DMS114 treated with DMSO at 0.1 percent for 48 hours (cell line): Measurements from ENCODE around the gene TSPO.
"Not testable (repeated sequence)": the region's sequence is repeated elsewhere in the genome, so short reads cannot be mapped to it uniquely, and the experiment has no call there.

Experiments used
- DNase-seq: peaks from one replicate; lab custom pipeline; 2025; ENCODE audit not compliant: unreplicated experiment; lab: John Stamatoyannopoulos, UW

TSPO gene

DNA sequence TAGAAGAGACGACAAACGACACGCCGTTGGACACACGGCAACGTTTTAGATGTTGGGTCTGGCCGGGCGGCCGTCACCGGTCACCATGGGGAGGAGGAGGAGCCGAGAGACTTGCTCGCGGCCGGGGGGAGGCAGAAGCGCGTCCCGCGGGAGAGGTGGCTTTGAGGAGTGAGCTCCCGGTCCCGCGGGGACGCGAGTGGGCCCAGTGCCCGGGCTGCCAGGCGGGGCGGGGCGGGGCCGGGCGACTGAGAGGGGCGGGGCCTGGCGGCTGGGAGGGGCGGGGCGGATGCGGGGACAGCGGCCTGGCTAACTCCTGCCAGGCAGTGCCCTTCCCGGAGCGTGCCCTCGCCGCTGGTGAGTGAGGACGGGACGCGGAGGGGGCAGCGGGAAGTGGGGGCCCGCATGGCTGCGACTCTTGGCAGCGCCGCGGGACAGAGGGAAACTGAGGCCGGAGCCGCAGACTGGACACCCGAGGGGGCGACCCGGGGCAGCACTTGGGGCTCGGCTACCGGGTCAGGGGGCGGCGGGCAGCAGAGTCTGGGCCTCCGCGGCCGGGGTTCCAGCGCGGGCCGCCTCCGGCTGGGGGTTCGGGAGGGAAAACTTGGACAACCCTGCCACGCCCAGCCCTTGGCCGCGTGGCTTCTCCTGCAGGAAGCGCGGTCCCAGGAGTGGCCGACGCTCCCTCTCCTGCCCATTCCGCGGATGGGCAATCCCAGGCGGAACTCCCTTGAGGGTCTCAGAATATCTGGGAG is at the start of gene TSPO:
Gene TSPO, plus strand, starts transcription at position 309 of the 752 bp plus-strand sequence. CDS start 7,680 bp downstream, outside the sequence.
- DNase-seq, result peak; percentile 18

DNA sequence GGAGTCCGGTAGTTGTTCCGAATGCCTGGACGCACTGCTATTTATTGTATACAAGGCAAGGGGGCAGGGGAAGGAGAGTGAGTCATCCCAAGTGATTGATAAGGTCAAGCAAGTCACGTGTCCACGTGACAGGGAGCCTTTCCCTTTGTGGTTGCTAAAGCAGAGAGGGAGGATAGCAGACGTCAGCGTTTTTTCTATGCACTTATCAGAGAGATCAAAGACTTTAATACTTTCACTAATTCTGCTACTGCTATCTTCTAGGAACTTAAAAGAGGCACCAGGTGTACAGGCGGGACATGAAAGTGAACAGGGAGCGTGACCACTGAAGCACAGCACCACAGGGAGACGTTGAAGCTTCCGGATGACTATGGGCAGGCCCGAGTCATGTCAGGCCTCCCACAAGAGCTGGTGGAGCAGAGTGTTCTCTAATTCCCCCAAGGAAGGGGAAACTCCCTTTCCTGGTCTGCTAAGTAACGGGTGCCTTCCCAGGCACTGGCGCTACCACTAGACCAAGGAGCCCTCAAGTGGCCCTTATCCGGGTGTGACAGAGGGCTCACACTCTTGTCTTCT is 47.2 kb upstream of the TSPO start:
- not testable (repeated sequence) for DNase-seq

DNA sequence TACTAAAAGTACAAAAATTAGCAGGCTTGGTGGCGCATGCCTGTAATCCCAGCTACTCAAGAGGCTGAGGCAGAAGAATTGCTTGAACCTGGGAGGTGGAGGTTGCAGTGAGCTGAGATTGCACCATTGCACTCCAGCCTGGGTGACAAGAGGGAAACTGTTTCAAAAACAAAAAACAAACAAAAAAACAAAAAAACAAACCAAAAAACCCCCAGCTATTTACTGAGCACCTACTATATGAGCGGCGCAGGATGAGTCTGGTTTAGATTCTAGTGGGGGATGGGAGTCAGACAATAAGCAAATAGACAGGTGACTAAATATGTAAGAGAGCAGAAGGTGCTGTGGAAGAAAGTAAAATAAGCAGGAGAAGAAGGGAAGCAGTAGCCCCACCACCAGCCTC is 46.4 kb upstream of the TSPO start:
- not testable (repeated sequence) for DNase-seq

DNA sequence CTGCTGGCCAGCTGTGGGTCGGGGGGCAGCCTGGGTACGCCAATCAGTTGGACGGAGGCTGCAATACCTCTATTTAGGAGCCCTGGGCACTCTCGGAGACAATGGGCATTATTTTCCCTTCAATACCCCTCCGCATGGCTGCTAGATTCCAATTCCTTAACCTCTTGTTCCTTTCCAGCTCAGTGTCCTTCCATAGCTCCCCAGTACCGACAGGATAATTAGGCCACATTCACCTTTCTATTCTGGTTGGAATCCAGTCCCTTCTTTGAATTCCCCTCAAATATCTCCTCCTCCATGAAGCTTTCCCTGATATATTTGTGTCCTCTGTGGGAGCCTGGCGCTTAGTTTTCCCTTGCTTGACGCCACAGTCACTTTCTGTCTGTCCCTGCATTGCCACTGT is 45.1 kb upstream of the TSPO start:
- no peak for DNase-seq

DNA sequence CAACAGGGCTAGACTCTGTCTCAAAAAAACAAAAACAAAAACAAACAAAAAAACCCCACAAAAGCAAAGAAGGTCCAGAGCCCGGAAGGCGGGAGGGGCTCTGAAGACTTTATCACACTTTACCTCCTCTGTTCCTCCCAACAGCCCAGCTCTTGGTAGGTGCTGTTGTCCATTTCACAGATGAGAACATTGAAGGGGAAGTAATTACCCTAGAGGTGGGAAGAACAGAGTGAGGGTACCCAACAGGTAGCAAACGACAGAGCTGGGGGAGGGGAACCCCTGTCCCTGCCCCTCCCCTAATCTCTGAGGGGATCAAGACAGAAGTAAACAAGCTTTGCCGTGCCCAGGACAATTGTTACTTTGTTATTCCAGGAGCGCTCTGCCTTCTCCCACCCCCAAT is 41.8 kb upstream of the TSPO start:
- no peak for DNase-seq

DNA sequence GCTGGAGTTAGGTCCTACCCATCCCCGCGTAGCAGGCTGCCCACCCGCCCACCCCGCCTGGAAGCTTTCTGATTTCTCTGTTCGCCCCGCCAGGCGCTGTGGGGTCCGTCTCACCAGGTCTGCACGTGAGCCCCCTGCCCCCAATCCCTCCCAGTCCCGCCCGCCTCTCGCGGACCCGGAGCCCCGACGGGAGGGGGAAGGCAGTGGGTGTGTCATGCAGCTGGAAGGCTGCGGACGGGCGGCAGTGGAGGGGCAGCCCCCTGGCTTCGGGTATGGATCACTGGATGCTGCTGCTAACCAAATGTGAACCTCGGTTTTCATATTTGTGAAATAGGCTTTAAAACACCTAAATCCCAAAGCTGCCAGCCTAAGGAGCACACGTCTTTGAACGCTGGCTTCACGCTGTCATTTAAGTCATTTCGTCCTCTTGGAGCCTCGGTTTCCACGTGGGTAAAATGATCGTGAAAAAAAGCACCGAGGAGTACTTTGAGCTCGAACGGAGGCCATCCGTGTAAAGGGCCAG is 41.4 kb upstream of the TSPO start:
- peak; percentile 3 for DNase-seq

DNA sequence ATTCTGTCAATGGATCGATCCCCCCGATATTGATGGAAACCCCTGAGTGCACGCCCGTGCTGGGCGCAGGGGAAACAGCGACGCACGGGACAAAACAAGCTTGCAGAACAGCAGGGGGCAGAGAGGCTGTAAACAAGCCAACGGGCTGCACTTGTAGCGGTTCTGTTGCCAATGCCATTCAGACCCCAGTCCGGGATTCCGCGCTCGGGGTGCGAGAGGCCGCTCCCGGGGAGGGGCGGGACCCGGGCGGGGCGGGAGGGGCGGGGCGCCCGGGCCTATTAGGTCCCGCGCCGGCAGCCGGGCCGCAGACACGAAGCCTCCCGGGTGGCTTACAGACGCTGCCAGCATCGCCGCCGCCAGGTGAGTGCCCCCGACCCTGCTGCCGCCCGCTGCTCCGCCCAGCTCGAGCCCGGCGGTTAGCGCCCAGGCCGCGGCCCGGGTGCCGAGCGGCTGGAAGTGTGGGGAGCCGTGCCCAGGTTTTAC is 40.9 kb upstream of the TSPO start, which contains the start of gene BIK:
Gene BIK, plus strand, starts transcription at position 307 of the 483 bp plus-strand sequence. CDS start 13,273 bp downstream, outside the sequence.
- no peak for DNase-seq

DNA sequence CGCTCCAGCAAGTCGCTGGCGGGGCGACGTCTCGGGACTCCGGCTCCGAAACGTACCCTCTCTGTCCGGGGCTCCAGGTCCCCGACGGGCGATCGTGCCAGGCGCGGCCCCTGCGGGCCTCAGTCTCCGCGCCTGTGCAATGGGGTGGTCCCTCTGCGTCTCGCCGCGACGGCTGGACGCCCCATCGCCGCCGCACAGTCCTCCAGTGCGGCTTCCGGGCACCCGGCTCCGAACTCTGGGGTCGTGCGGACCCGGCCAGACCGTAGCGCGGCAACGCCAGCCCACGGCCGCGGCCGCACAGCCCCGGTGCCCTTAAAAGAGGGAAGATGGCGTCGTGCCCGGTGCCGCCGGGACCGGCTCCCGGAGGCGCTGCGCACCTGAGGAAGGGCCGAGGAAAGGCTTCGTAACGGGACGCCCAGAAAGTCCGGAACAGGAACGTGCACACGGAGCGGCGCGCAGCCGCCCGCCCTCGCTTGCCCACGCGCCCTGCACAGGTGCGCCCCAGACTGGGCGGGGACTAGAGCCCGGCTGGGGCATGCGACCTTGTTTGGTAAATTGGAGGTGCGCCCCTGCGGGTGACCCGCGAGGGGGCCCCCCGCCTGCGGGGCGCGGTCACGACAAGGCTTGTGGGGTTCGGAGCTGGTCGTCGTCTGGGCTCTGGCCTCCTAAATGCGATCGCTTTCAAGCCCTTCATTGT is 40.3 kb upstream of the TSPO start:
- DNase-seq, result no peak

DNA sequence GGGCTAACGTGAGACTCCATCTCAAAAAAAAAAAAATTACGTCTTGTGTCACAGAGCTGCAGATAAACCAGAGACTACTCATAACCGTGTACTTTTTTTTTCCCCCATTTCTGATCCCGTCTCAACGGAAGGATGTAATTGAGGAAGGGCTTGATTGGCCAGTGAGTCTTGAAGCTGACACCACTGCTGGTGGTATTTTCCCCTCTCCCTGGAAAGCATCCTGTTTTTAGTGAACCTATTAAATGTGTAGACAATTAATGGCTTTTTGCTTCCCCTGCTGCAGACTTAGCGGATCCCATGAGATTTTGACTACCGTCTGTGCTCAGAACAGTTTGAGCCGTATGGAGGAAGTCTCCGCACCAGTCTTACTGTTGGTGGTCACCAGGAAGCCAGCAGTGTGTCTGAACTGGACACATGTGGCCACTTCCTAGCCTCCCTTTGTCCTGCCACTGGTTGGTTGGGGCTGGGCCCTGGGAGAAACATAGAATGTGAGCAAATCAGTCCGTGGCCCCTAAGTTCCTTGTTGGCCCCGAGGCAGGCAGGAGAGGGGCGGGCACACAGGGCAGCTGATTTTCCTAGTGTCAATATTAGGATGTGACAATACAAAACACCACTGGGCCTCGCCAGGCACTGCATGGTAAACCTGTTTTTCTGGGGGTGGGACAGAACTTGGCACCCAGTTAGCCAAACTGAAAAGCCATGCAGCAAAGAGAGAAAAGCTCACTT is 37.7 kb upstream of the TSPO start:
- no peak for DNase-seq

DNA sequence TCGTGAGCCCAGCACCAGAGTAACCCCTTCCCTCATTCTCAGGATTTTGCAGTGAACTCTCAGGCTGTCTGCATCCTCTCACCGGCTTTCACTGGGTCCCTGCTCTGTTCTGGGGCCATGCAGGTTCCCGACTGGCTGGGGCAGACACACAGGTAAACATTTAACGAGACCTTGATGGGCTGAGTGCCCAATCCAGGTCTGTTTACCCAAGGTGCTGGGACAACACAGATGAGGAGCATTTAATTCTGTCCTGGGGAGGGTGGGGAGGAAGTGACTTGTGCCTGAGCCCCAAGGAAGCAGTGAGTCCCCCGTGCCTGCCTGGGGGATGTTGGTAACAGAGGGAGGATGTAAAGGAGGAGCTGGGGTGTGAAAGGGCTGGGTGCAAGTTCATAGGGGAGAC is 36.4 kb upstream of the TSPO start:
- no peak for DNase-seq

DNA sequence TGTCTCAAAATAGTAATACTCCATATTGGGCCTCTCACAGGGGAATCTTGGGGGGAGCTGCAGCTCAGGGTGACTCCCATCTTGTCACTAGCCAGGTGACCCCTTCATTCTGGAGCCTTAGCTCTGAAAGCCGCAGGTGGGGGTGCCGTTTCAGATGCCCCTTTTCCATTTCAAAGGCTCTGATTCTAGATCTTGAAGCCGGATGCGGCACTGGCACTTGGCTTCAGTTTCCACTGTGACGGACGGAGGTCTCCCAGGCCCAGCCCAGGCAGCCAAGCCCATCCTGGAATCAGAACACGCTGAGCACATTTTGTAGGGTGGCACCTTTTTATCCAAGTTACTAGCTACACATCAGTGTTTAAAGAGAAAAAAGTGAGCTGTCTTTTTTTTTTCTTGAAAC is 34.4 kb upstream of the TSPO start:
- no peak for DNase-seq

DNA sequence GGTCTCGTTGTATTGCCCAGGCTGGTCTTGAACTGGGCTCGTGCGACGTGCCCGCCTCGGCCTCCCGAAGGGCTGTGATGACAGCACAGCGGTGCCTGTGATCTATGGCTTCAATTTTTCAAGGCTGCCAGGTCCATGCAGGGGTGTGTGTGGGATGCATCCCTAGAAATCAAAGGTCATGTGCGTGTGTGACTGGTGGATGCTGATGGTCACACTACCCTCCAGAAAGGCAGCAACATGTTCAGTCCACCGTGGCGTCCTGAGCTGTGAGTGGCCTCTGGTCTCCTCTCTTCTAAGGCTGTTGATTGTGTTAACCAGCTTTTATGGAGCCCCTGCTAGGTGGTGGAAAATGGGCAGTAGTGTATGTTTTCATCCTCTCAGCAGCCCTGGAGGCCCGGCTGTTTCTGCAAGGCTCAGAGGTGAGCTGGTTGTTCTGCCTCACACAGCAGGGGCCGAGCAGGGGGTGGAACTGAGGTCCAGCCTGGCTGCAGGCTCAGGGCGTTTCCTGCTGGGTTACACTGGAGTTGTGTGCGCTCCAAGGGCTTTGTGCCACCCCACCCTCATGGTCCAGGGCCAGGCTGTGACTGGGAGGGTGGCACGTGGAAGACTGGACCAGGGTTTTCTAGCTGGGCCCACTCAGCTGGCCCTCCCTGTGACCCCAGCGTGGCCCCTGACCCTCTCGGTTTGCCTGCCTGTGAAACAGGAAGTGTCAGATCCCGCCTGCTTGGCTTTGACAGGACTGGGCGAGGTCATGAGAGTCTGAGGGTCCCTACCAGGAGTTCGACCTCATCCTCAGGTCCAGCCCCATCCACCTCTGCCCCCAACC is 33.1 kb upstream of the TSPO start:
- DNase-seq, result no peak

DNA sequence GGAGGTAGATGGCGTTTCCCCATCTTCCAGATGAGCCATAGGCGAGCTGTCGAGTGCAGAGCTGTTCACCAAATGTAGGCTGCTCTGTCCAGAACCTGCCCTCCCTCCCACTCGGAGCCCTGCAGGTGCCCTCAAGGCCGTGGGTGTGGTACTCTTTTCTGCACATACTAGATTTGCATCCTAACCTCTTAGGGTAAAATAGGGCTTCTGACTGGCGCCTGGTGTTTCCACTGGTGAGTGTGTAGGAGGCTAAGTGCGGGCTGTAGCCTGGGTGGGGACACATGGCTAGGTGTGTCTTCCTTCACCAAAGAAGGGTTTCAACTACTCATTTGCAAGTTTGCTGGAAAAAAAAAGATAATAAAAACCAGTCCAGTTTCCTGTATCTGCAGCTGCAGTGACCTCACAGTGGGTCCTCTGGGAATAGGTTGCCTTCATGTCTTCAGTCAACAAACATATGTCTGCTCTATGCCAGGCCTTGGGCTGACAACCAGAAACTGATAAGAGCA is 32.4 kb upstream of the TSPO start:
- DNase-seq, result no peak

DNA sequence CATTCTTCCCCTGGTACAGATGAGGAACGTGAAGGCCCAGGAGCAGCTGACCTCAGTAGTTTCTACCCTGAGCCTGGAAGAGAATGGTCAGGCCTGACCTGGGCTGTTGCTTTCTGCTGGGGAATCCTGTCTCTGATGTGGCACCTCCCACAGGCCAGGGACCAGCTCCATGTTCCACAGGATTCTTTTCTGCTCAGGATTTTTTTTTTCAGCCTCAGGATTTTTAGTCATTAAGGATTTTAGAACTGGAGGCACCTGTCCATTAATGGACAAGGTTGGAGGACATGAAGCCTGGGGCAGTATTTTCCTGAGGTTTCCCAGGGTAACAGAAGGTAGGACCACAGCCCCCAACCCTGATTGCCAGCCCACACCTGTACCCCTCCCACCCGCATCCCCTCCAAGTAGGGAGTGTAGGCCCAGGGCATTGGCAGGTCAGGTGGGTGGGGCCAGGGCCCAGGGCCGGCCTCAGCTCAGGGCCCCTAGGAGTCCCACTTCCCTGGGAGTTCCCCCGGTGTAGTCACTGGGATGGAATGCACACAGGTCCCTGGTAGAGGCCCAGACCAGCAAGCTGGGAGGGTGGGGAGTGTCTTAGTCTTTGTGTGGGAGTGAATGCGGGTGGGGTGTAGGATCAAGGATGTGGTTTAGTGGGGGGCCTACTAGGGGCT is 24.7 kb upstream of the TSPO start:
- no peak for DNase-seq

DNA sequence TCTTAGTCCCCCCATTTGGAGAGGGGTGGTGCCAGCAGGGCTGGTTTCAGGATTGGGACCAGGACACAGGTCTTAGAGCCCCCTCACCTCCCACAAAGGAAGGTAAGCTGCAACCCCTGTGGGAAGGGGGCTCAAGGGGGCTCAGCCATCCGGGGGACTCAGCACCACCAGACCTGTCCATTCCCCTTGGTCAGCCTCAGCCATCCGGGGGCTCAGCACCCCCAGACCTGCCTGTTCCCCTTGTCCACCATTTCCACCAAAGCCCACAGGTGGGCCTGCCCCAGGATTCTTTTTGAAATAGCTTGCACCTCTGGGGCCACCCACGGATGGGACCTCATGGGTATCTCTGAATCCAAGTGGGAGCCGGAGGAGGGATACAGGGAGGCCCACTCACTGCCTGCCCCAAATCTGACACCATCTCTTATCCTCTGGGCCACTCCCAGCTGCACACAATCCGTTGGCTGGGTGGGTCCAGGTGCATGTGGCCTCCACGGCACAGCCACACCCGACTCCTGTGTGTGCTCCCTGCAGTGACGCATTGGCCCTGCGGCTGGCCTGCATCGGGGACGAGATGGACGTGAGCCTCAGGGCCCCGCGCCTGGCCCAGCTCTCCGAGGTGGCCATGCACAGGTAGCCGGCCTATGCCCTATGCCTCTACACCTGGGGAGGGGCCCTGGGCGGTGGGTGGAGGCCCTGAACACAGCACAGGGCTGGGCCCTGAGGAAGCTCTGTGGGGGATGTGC is 24.0 kb upstream of the TSPO start:
- DNase-seq, result no peak

DNA sequence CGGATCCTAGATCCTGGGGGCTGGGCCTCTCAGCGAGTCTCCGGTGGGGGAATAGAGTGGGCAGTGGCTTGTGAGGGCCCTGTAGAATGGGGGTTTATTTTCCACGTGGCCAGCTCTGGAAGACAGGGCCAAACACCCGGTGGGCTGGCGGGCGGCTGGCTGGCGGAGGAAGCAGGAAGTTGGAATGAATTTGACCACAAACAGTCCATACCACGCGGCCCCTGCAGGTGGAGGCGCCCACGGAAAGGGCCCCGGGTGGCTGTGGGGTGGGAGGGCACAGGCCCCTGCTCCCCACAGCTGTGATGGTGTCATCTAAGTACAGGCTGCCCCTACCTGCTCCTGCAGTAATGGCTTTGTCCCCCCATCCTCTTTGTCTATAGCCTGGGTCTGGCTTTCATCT is 23.2 kb upstream of the TSPO start:
- DNase-seq, result no peak

DNA sequence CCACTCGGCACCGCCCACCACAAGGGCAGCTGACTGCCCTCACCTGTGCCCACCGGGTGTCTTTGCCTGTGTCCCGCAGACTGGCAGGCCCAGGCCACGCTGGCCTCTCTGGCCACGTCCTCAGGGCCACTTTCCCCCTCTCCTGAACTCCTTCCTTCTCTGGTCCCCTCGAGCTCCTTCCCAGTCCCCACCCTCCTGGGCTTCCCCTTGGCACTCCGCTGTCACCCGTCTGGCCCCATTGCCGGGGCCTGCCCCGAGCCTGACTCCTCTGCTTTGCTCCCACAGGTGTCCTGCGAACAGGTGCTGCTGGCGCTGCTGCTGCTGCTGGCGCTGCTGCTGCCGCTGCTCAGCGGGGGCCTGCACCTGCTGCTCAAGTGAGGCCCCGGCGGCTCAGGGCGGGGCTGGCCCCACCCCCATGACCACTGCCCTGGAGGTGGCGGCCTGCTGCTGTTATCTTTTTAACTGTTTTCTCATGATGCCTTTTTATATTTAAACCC is 22.4 kb upstream of the TSPO start:
- no peak for DNase-seq
